Stimulated activated CD8-positive, alpha-beta memory T cell treated with anti-CD3 and anti-CD28 coated beads, Interleukin-15, amount 100 ng/mL, for 1 hour (primary cell): Measurements from ENCODE around the gene NT5C2.
A peak's percentile ranks its signal among the peaks of the same experiment; 100 is the strongest.

ENCODE experiments used
- DNase-seq: peaks from one replicate; pipeline ENCODE4 v3.0.0-alpha.2; 2020; ENCODE audit warnings: low read depth

The NT5C2 gene

DNA sequence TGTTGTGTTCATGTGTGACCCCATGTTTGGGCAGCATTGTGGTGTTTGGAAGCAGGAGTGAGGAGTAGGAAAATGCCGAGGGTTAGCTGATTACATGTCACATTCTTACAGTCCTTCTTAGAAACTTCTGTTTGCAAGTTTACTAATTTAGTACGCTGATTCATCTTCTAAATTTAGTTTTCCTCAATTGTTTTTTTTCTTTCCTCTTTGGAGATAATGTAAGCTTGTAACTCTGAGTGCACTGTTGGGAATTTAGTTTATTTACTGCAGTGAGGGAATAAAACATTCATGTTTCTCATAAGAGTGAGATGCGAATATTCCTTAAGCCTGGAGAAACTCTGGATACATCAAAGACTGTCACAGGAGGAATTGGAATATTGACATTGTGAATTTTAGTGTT lies 135.0 kb downstream of the NT5C2 start:
- no peak for DNase-seq

DNA sequence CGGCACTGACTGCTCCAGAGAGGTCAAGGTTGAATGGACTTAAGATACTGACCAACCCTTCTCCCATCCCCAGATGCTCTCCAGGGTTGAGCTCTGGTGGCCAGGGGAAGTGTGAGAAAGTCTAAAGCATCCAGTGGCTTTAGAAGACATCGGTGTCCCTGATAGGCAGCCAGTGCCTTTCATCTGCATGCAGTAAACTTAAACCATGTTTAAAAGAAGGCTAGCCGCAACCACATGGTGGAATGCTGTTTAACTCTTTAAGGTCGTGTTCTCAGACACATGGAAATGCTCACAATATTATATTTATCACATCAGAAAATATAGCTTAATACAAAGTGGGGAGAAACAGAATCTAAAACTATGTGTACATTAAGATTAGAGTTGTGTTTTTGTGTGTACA lies 138.0 kb downstream of the NT5C2 start:
- DNase-seq = no peak

DNA sequence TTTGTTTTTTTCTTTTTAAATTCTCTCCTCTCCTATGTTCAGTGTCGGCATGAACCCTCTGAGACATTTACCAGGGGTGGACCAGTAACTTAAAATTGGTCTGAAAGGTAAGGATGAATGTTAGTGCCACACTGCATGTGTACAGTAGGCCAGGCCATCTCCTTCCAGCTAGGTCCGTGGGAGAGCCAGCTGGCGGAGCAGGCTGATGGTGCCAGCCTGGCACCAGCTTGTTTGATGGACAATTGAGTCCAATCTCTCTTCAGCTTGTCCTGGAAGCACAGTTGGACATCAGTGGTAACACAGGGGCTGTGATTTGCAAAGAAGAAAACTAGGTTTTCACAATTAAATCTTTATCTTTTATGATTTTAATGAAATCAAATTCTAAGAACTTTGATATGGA lies 138.5 kb downstream of the NT5C2 start:
- no peak for DNase-seq

DNA sequence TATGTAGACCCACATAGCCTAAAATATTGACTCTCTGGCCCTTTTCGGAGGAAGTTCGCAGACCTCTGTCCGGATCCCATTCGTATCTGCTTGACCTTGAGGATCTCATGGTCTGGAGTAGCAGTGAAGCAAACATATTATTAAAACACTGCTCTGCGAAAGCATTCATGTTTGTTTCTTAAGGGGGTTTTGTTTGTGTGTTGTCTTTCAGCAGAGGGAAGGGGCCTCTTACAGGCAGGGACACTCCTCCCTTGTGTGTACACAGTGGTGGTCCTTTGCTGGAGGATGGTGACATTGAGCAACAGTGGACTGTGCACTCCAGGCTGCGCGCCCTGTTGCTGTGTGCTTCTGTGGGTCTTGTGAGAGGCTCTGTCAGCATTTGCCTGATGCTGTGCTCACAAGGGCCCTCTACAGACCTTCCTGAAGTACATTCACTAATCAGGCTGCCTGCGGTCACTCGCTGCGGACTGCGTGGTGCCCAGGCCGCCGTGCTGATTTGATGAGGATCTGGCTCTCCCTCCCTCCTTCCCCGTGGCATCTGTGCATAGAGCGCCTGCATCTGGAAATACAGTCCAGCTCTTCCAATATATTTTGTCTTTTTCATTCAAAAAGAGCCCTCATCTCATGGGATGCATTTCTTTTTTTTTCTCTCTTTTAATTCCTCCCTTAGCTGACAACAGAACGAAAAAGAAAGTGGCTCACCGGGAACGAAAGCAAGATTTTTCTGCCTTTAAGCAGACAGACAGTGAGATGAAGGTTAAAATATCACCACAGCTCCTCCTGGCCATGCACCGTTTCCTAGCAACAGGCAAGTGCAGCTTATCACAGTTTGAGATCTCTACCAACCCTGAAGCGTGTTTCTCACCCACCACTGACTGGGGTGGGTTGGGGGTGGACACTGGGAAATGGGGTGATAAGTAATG lies 139.2 kb downstream of the NT5C2 start:
- DNase-seq = peak; percentile 20

DNA sequence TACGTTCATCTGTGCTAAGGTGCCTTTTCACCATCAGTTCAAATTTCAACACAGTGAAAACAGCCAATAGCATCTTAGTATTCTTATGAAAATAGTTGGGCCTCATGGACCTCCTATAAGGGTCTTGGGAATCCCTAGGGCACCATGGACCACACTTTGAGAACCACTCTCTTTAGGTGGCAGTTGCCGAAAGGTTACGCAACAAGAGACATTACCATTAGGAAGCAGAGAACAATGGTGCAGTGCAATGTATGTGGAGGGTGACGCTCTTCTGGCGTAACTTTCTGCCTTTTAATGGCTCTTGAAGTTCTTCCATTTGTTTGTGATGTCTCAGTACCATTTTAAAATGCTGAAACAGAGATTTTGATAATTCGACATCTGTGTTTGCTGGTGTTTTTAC lies 143.8 kb downstream of the NT5C2 start:
- DNase-seq = no peak

DNA sequence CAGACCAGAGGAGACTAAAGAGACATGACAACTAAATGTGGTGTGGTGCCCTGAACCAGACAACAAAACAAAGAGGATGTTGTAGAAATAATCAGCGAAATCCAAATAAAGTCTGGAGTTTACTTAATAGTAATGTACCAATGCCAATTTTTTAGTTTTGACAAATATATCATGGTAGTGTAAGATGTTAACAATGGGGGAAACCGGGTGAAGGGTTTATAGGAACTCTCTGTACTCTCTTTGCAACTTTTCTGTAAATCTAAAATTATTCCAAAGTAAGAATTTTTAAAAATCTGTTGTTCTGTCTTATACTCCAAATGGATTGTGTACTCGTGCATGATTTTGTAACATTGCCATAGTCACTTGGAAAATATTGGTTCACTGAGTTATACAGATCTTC lies 145.7 kb downstream of the NT5C2 start:
- no peak for DNase-seq

DNA sequence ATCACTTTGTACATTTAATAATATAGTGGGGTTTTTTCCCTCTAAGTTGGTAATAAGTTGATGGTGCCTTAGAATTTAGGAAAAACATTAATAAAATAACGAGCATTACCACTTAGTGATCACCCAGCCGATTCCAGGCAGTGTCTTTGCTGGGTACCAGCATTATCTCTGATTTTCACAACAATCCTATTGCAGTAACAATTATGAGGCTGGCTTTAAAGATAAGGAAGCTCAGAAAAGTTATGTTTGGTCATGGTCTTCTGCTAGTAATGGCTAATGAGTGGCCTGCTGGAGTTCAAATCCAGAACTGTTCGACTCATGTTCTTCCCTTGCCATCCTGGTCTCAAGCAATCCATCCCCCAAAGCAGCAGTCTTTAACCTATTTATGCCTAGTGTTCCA lies 147.1 kb downstream of the NT5C2 start:
- no peak for DNase-seq

DNA sequence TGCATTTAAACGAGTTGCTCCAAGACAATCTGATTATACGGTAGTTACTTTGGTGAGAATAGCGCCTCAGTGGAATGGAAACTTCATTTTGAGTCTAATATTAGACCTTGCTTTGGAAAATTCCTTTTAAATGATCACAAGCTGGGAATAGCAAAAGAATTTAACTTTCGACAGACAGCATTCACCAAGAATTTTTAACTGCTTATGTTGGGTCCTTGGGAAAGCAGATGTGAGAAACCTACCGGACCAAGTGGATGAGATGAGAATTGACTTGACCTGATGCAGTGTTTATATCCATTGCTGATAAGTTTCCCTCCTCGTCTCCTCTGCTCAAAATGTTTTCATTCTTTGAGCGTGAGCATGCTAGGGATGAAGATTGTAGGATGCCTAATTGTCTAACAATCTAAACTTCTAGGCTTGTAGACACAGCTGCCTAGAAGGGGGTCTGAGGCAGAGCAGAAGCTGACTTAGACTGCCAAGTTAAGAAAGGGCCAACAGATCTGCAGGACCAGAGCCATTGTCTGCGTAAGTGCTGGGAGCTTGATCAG lies 148.1 kb downstream of the NT5C2 start:
- DNase-seq = no peak

DNA sequence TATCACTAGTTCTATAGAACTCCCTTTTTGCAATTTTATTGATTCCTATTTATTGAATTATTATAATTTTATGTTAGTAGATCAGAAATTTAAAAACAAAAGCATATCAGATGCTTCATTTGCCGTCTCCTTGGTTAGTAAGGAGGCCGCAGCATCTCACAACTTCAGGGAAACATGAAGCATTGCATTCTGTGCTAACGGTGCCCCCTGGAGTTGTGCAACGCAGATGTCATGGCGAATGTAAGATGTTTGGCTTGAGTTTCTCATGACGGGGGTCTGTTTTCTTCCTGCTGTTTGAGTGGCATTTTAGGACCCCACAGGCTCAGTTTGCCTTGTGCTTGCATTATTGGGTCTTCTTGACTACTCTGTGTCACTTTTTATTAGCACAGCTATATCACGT lies 150.2 kb downstream of the NT5C2 start:
- DNase-seq = no peak

DNA sequence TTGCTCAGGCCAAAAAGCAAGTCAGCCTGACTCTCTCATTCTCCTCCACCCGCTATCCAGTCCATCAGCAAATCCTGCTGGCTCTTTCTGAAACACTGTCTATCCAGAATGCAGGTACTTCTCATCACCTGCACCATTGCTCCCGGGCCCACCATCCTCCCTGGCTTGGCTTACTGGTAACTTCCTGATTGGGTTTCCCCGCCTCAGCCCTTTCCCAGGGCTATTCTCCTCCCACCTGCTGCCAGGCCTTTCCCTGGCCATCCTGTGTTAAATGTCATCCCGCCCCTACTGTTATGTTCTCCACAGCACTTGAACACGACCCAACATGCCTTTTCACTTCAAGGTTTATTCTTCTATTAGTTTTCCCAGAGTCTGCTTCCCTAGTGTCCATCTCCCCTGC lies 150.9 kb downstream of the NT5C2 start:
- DNase-seq = no peak

DNA sequence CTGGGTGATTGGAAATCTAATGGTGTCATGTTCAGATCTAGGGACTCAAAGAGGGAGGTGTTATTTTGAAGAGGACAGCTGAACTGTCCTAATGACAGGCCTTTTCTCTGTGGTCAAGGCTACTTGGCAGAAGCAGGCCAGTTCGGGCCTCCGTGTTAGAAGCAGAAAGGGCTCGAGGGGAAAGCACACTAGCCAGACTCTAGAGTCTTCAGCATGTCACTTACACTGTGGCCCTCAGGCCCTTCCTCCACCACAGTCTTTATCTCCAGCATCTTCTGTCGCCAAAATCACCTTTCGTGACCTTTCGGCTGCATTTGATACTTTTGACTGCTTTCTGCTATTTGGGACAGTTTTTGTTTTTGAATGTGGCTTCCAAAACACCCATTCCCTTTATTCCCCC lies 151.7 kb downstream of the NT5C2 start:
- no peak for DNase-seq

DNA sequence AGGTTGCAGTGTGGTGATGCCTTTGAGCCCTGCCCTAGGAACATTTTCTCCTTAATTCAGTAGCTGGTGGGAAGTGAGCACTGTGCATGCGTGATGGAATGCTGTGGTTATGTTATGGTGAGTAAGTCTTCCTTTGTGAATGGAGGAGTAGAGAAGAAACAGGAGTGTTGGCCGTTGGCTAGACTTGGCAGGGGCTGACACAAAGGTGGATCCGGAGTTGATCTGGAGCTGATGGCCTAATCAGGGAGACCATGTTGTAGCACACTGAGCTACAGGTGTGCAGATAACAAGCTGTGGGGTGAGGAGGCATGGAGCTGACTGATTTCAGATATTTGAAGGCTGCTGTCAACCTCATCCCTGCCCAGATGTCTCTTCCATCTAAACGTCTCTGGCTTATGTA lies 152.7 kb downstream of the NT5C2 start:
- DNase-seq = no peak

DNA sequence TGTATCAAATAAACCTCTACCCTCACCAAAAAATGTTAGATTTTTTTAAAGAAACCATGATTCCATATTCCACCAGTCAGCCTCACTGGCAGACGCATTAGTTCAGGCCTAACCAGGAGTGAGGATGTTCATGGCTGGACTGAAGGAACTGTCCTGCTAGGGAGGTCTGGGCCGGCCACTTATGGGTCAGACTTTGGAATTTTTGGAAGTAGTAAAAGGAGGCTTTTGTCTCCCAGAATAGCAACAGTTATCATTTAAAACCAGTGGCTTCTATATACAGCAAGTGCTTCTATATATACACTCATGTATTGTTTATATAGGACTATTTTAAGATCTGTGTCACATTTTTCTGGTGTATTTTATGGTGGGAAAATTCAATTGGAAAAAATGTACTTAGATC lies 154.5 kb downstream of the NT5C2 start:
- DNase-seq = no peak
